K562 (cell line): Measurements from ENCODE around the gene DACT3. TPM values are rescaled to one million over a fixed set of nuclear protein-coding genes. Genes with fewer than 3 reads are reported as not detected.
A peak's percentile ranks its signal among the peaks of the same experiment; 100 is the strongest.

Experiments used
- DIDO1 ChIP-seq: fragments of 450-650 bp; IDR thresholded peaks from 2 replicates; pipeline ENCODE4 v1.6.1; 2016; ENCODE audit warnings: low read depth, missing biosample characterization, missing genetic modification characterization
- FOXK1 ChIP-seq: sonication (generic); formaldehyde crosslinking; IDR thresholded peaks from 2 replicates; pipeline ENCODE4 v1.8.0; 2022; ENCODE audit warnings: missing genetic modification reagents, mild to moderate bottlenecking, borderline replicate concordance
- POLR2G ChIP-seq: fragments of 200-400 bp; formaldehyde crosslinking; IDR thresholded peaks from 2 replicates; pipeline ENCODE4 v1.6.1; 2017; ENCODE audit warnings: low read depth, mild to moderate bottlenecking, antibody characterized with exemption, low read length, moderate library complexity
- STAT5A ChIP-seq: IDR thresholded peaks from 2 replicates; pipeline ENCODE4 v1.6.1; 2012; ENCODE audit warnings: low read length, inconsistent platforms, borderline replicate concordance
- TBL1XR1 ChIP-seq, 2 experiments: IDR thresholded peaks; 2 replicates each; pipeline ENCODE4 v1.6.1; 2012; ENCODE audit warnings: improper control_type of control experiment in 2 of 2, low read length in 2 of 2, mild to moderate bottlenecking in 1 of 2
- TRIM24 ChIP-seq, 2 experiments: fragments of 450-650 bp; IDR thresholded peaks; 2 replicates each; pipeline ENCODE4 v1.6.1; 2016
- polyA plus RNA-seq, 8 experiments: library from polyadenylated mRNA; depleted of rRNA in 4 of 8; stranded (reverse) in 5 of 8; unstranded in 3 of 8; fragments of >200 nt; fragmentation: Nextera tagmentation in 2 of 8; fragmentation: Illumina TruSeq in 1 of 8; extraction: Ambion mirVana in 2 of 8; extraction: Trizol in 1 of 8; gene quantifications; 2 replicates each; pipeline versions ENCODE4 v1.2.1 to v1.2.3, GENCODE V29; 2011 to 2014; ENCODE audit warnings: inconsistent platforms in 1 of 8, missing spikeins in 1 of 8
- total RNA-seq, 7 experiments: library from RNA; depleted of rRNA in 6 of 7; stranded (reverse); fragments of >200 nt in 6 of 7; fragmentation: Illumina TruSeq in 2 of 7; extraction: Trizol in 2 of 7; gene quantifications; 2 replicates each; pipeline versions ENCODE4 v1.2.1 to v1.2.3, GENCODE V29; 2011 to 2021; ENCODE audit warnings: low replicate concordance in 1 of 7
- TF ChIP-seq, protein P1 (sequence below): sonication (generic); formaldehyde crosslinking; IDR thresholded peaks from 2 replicates; pipeline ENCODE4 v1.8.1; 2023; ENCODE audit warnings: mild to moderate bottlenecking, missing genetic modification reagents
- TF ChIP-seq, protein P2 (sequence below): fragments of 450-650 bp; formaldehyde crosslinking; IDR thresholded peaks from 2 replicates; pipeline ENCODE4 v1.4.0; 2020; ENCODE audit warnings: mild to moderate bottlenecking, moderate library complexity
- TF ChIP-seq, protein P3 (sequence below): fragments of 250-450 bp; sonication (Bioruptor Pico); IDR thresholded peaks from 2 replicates; pipeline ENCODE4 v1.9.0; 2021; ENCODE audit warnings: mild to moderate bottlenecking, inconsistent platforms
- TF ChIP-seq, protein P4 (sequence below), 2 experiments: fragments of 450-650 bp in 1 of 2; sonication (generic) in 1 of 2; formaldehyde crosslinking in 1 of 2; IDR thresholded peaks; 2 replicates each; pipeline versions ENCODE4 v1.7.1 to v1.9.0; 2016 to 2022; ENCODE audit warnings: inconsistent platforms in 1 of 2, mild to moderate bottlenecking in 1 of 2, missing genetic modification reagents in 1 of 2

The DACT3 gene
- total and polyA plus RNA-seq, 9 of the 15 experiments (the other 6 are each of a cell fraction or from before 2014, with no cell fraction given): 0.67 to 6.5 (median 3.5) TPM

DNA sequence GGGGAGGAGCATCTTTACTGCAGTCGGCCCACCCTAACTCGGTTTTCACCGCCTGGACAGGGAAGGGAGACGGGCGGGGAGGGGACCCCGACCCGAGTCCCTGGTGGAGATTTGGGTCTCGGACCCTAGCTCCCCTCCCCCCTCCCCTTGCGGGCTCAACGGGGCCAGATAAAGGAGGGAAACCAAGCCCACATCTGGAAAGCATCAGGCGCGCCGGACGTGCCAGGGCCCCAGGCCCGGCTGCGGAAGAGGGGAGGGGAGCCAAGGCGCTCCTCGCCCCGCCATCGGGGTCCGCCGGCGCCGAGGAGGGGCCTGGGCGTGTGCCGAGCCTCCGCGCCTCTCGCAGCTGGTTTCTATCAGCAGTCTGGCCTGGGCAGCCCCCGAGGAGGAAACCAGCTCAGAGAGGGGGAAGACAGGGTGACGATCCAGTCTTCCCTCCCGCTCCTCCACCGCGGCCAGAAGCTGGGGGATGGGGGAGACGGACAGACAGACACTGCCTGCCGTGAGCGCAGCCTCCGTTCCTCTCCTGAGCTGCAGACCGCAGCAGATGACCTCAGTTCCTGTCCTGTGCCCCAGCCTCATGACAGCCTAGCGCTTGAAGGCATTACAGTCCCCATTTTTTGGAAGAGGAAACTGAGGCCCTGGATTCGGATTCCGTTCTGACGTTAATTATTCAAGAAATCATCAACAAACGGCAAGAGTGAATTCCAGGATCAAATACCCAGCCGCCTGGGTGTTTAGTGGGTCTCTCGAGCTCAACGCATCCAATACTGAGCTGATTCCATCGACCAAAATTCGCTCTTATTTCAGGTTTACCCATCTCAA is 21.4 kb downstream of the DACT3 start (continued):
- no peak for TF ChIP-seq TBL1XR1 (IDR thresholded peaks at IDR 0.05; ENCODE audit: low read length in 2 of 2)
- TF ChIP-seq FOXK1 (CRISPR knock-in tag): no peak
- 0 out of 4 replicates have a peak, but pooled peaks of 1 of the 2 experiments have one; percentile 13 for TF ChIP-seq TRIM24 (IDR thresholded peaks at IDR 0.05)
- TF ChIP-seq, protein P1, sequence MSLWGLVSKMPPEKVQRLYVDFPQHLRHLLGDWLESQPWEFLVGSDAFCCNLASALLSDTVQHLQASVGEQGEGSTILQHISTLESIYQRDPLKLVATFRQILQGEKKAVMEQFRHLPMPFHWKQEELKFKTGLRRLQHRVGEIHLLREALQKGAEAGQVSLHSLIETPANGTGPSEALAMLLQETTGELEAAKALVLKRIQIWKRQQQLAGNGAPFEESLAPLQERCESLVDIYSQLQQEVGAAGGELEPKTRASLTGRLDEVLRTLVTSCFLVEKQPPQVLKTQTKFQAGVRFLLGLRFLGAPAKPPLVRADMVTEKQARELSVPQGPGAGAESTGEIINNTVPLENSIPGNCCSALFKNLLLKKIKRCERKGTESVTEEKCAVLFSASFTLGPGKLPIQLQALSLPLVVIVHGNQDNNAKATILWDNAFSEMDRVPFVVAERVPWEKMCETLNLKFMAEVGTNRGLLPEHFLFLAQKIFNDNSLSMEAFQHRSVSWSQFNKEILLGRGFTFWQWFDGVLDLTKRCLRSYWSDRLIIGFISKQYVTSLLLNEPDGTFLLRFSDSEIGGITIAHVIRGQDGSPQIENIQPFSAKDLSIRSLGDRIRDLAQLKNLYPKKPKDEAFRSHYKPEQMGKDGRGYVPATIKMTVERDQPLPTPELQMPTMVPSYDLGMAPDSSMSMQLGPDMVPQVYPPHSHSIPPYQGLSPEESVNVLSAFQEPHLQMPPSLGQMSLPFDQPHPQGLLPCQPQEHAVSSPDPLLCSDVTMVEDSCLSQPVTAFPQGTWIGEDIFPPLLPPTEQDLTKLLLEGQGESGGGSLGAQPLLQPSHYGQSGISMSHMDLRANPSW (CRISPR knock-in tag): no peak
- TF ChIP-seq DIDO1 (tag): no peak
- TF ChIP-seq, protein P2, sequence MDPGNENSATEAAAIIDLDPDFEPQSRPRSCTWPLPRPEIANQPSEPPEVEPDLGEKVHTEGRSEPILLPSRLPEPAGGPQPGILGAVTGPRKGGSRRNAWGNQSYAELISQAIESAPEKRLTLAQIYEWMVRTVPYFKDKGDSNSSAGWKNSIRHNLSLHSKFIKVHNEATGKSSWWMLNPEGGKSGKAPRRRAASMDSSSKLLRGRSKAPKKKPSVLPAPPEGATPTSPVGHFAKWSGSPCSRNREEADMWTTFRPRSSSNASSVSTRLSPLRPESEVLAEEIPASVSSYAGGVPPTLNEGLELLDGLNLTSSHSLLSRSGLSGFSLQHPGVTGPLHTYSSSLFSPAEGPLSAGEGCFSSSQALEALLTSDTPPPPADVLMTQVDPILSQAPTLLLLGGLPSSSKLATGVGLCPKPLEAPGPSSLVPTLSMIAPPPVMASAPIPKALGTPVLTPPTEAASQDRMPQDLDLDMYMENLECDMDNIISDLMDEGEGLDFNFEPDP (CRISPR knock-in tag): no peak
- TF ChIP-seq, protein P3, sequence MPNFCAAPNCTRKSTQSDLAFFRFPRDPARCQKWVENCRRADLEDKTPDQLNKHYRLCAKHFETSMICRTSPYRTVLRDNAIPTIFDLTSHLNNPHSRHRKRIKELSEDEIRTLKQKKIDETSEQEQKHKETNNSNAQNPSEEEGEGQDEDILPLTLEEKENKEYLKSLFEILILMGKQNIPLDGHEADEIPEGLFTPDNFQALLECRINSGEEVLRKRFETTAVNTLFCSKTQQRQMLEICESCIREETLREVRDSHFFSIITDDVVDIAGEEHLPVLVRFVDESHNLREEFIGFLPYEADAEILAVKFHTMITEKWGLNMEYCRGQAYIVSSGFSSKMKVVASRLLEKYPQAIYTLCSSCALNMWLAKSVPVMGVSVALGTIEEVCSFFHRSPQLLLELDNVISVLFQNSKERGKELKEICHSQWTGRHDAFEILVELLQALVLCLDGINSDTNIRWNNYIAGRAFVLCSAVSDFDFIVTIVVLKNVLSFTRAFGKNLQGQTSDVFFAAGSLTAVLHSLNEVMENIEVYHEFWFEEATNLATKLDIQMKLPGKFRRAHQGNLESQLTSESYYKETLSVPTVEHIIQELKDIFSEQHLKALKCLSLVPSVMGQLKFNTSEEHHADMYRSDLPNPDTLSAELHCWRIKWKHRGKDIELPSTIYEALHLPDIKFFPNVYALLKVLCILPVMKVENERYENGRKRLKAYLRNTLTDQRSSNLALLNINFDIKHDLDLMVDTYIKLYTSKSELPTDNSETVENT: no peak
- no peak for TF ChIP-seq STAT5A
- TF ChIP-seq POLR2G: peak; percentile 66
- TF ChIP-seq, protein P4, sequence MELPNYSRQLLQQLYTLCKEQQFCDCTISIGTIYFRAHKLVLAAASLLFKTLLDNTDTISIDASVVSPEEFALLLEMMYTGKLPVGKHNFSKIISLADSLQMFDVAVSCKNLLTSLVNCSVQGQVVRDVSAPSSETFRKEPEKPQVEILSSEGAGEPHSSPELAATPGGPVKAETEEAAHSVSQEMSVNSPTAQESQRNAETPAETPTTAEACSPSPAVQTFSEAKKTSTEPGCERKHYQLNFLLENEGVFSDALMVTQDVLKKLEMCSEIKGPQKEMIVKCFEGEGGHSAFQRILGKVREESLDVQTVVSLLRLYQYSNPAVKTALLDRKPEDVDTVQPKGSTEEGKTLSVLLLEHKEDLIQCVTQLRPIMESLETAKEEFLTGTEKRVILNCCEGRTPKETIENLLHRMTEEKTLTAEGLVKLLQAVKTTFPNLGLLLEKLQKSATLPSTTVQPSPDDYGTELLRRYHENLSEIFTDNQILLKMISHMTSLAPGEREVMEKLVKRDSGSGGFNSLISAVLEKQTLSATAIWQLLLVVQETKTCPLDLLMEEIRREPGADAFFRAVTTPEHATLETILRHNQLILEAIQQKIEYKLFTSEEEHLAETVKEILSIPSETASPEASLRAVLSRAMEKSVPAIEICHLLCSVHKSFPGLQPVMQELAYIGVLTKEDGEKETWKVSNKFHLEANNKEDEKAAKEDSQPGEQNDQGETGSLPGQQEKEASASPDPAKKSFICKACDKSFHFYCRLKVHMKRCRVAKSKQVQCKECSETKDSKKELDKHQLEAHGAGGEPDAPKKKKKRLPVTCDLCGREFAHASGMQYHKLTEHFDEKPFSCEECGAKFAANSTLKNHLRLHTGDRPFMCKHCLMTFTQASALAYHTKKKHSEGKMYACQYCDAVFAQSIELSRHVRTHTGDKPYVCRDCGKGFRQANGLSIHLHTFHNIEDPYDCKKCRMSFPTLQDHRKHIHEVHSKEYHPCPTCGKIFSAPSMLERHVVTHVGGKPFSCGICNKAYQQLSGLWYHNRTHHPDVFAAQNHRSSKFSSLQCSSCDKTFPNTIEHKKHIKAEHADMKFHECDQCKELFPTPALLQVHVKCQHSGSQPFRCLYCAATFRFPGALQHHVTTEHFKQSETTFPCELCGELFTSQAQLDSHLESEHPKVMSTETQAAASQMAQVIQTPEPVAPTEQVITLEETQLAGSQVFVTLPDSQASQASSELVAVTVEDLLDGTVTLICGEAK (IDR thresholded peaks at IDR 0.05): 0 out of 2 replicates have a peak, but pooled peaks have one; percentile 15
- TF ChIP-seq, protein P4 (CRISPR knock-in tag; IDR thresholded peaks at IDR 0.05): no peak
